ENCODE measurements around the gene DISP3. TPM values are rescaled to one million over a fixed set of nuclear protein-coding genes. Genes with fewer than 3 reads are reported as not detected.

The DISP3 gene
- polyA plus RNA-seq, 1 experiment, result 0.02 TPM

GRCh38 chr1:11473491-11474034, 5.4 kb upstream of the DISP3 start:
- ChIA-PET CTCF (no interaction called here), POLR2A (no interaction called here)
- DNase-seq (ENCODE audit: low read depth, low spot score), result no peak
- Histone ChIP-seq H3K4me3 (ENCODE audit: low read depth, low read length) (no peak overlapping the region), H3K9me3 (ENCODE audit: control insufficient read depth, insufficient read depth, low read length) (no peaks in the 10 kb centered on the region; the same call in 1 of the 2 replicates), H3K27me3 (ENCODE audit: control insufficient read depth, insufficient read depth, low read length) (no peaks in the 10 kb centered on the region), H3K27ac (ENCODE audit: low read depth, low read length) (no peak overlapping the region)
- TF ChIP-seq, protein P1, sequence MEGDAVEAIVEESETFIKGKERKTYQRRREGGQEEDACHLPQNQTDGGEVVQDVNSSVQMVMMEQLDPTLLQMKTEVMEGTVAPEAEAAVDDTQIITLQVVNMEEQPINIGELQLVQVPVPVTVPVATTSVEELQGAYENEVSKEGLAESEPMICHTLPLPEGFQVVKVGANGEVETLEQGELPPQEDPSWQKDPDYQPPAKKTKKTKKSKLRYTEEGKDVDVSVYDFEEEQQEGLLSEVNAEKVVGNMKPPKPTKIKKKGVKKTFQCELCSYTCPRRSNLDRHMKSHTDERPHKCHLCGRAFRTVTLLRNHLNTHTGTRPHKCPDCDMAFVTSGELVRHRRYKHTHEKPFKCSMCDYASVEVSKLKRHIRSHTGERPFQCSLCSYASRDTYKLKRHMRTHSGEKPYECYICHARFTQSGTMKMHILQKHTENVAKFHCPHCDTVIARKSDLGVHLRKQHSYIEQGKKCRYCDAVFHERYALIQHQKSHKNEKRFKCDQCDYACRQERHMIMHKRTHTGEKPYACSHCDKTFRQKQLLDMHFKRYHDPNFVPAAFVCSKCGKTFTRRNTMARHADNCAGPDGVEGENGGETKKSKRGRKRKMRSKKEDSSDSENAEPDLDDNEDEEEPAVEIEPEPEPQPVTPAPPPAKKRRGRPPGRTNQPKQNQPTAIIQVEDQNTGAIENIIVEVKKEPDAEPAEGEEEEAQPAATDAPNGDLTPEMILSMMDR (IDR thresholded peaks at IDR 0.05; ENCODE audit: low read depth, low read length), result no peak

- Histone ChIP-seq H3K27ac (ENCODE audit: low read depth, low read length) (no peak overlapping the region), H3K27me3 (ENCODE audit: control insufficient read depth, insufficient read depth, low read length) (peaks cover 5% of the 10 kb centered on the region), H3K9me3 (ENCODE audit: control insufficient read depth, insufficient read depth, low read length) (no peaks in the 10 kb centered on the region; the same call in 1 of the 2 replicates), H3K4me3 (ENCODE audit: low read depth, low read length) (no peak overlapping the region)
- no peak for DNase-seq (ENCODE audit: low read depth, low spot score)
- TF ChIP-seq, protein P1 (IDR thresholded peaks at IDR 0.05; ENCODE audit: low read depth, low read length), result no peak
- ChIA-PET CTCF (no interaction called here), POLR2A (no interaction called here)
Measured at GRCh38 chr1:11474826-11475225, 4.1 kb upstream of the DISP3 start.

DNA sequence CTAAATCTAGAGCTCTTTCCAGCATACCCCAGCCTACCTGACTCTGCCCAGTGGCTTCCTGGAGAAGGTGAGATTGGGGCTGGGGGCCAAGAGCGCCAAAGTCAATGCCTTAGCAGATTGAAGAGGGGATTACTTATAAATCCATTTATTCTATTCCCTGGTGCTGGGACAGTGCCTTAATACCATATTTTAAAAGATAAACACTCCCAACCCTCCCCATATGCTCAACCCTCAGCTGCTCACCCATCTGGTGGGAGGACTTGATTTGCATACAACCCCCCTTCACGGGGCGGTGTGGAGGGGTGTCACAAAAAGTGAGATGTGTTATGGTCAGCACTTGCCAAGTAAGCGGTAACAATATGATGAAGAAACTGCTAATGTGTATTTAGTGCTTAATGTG, 3.2 kb upstream of the DISP3 start:
- no peak for DNase-seq (ENCODE audit: low read depth, low spot score)
- ChIA-PET CTCF (no interaction called here), POLR2A (no interaction called here)
- H3K27ac ChIP-seq (ENCODE audit: low read depth, low read length), result no peak overlapping the region
- peaks cover 5% of the 10 kb centered on the region; the same call in 1 of the 2 replicates for H3K9me3 ChIP-seq (ENCODE audit: control insufficient read depth, insufficient read depth, low read length)
- TF ChIP-seq, protein P1 (IDR thresholded peaks at IDR 0.05; ENCODE audit: low read depth, low read length), result no peak
- peaks cover 10% of the 10 kb centered on the region for H3K27me3 ChIP-seq (ENCODE audit: control insufficient read depth, insufficient read depth, low read length)
- H3K4me3 ChIP-seq (ENCODE audit: low read depth, low read length), result no peak overlapping the region

- no peak for DNase-seq (ENCODE audit: low read depth, low spot score)
- ChIA-PET CTCF (interaction anchor here (0.6 kb wide), 1 partner anchor 144 kb away, joined by 3 read pairs; no protein-coding TSS in a partner anchor), POLR2A (no interaction called here)
- TF ChIP-seq, protein P1 (IDR thresholded peaks at IDR 0.05; ENCODE audit: low read depth, low read length), result no peak
- no peak overlapping the region for H3K27ac ChIP-seq (ENCODE audit: low read depth, low read length)
- peaks cover 5% of the 10 kb centered on the region; the same call in 1 of the 2 replicates for H3K9me3 ChIP-seq (ENCODE audit: control insufficient read depth, insufficient read depth, low read length)
- H3K4me3 ChIP-seq (ENCODE audit: low read depth, low read length), result peak overlapping the region; percentile 56
- H3K27me3 ChIP-seq (ENCODE audit: control insufficient read depth, insufficient read depth, low read length), result peaks cover 22% of the 10 kb centered on the region
Measured at GRCh38 chr1:11479375-11479979, 522 bp downstream of the DISP3 start.

DNA sequence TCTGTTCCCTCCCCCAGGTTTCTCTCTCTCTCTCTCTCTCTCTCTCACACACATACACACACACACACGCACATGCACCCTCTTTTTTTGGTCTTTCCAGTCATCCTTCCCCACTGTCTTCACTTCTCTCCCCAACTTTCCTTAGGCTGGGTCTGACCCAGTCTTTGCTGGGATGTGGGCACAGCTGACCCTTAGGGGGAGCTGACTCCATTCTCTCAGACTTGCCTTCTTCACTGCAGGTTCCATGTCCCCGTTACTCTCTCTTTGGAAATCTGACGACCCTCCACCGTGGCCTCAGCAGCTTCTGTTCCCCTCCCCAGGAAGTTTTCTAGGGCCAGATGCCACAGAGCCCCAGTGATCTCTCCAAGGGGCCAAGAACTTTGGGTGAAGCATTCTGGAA, 2.1 kb downstream of the DISP3 start:
- Histone ChIP-seq H3K9me3 (ENCODE audit: control insufficient read depth, insufficient read depth, low read length) (peaks cover 5% of the 10 kb centered on the region; the same call in 1 of the 2 replicates), H3K27ac (ENCODE audit: low read depth, low read length) (no peak overlapping the region), H3K27me3 (ENCODE audit: control insufficient read depth, insufficient read depth, low read length) (peaks cover 22% of the 10 kb centered on the region), H3K4me3 (ENCODE audit: low read depth, low read length) (no peak overlapping the region)
- no peak for DNase-seq (ENCODE audit: low read depth, low spot score)
- ChIA-PET CTCF (no interaction called here), POLR2A (no interaction called here)
- TF ChIP-seq, protein P1 (IDR thresholded peaks at IDR 0.05; ENCODE audit: low read depth, low read length), result no peak

All from AG04450 (cell line).